Inflammatory macrophage (primary cell): Measurements from ENCODE around the gene DHX40.
A peak's percentile ranks its signal among the peaks of the same experiment; 100 is the strongest.
"Not testable (repeated sequence)": the region's sequence is repeated elsewhere in the genome, so short reads cannot be mapped to it uniquely, and the experiment has no call there.

ENCODE experiments used
- DNase-seq, 2 donors: peaks; one replicate each; pipeline ENCODE4 v3.0.0-alpha.2; 2020 to 2022
- total RNA-seq, 18 experiments: gene quantifications; one replicate each; lab custom pipeline; 2026; ENCODE audit warnings: mixed read lengths in 6 of 18, inconsistent platforms in 2 of 18; lab: John Stamatoyannopoulos, UW

The DHX40 gene
- total RNA-seq: 14.1 to 47.7 (median 27.2) reads per million in 18 experiments

- DNase-seq: peak; percentile 90 to 93
These were observed at the start of gene DHX40 for GRCh38 chr17:59565171-59565958. Gene DHX40 (plus strand): TSS chr17:59565610. CDS start chr17:59565672, 62 bp downstream.

GRCh38 chr17:59516451-59516850, 49.0 kb upstream of the DHX40 start:
- no peak for DNase-seq

GRCh38 chr17:59519132-59519531, 46.3 kb upstream of the DHX40 start:
- DNase-seq: no peak

GRCh38 chr17:59520251-59520650, 45.2 kb upstream of the DHX40 start:
- DNase-seq: peak in 1 of 2 donors; percentile 6

- peak; percentile 70 to 73 for DNase-seq
These were observed 43.8 kb upstream of the DHX40 start for GRCh38 chr17:59521465-59522126.

GRCh38 chr17:59524930-59525329, 40.5 kb upstream of the DHX40 start:
- not testable (repeated sequence) for DNase-seq

GRCh38 chr17:59525668-59526067, 39.7 kb upstream of the DHX40 start:
- DNase-seq: no peak

GRCh38 chr17:59526451-59526850, 39.0 kb upstream of the DHX40 start:
- DNase-seq: no peak

GRCh38 chr17:59527325-59527917, 38.0 kb upstream of the DHX40 start:
- no peak for DNase-seq

GRCh38 chr17:59527931-59528330, 37.5 kb upstream of the DHX40 start:
- no peak for DNase-seq

- DNase-seq: no peak
These were observed 34.9 kb upstream of the DHX40 start for GRCh38 chr17:59530531-59530930.

- DNase-seq: peak; percentile 33 to 48
These were observed 31.7 kb upstream of the DHX40 start for GRCh38 chr17:59533694-59534093.

- peak in 1 of 2 donors; percentile 31 for DNase-seq
These were observed 30.8 kb upstream of the DHX40 start for GRCh38 chr17:59534583-59534982.

- no peak for DNase-seq
These were observed 27.1 kb upstream of the DHX40 start for GRCh38 chr17:59538195-59538909.

GRCh38 chr17:59542960-59543635, 22.3 kb upstream of the DHX40 start:
- DNase-seq: peak; percentile 39 to 68

- no peak for DNase-seq
These were observed 19.5 kb upstream of the DHX40 start for GRCh38 chr17:59545942-59546341.

GRCh38 chr17:59547131-59547915, 18.1 kb upstream of the DHX40 start:
- DNase-seq: no peak

- not testable (repeated sequence) for DNase-seq
These were observed 16.4 kb upstream of the DHX40 start for GRCh38 chr17:59548985-59549384.

GRCh38 chr17:59550703-59551102, 14.7 kb upstream of the DHX40 start:
- DNase-seq: no peak

GRCh38 chr17:59558039-59558438, 7.4 kb upstream of the DHX40 start:
- DNase-seq: no peak

- peak in 1 of 2 donors; percentile 7 for DNase-seq
These were observed 6.5 kb upstream of the DHX40 start for GRCh38 chr17:59558953-59559352.
